Measurements from ENCODE around the gene MBTPS1.

GRCh38 chr16:84082110-84082509 is 34.6 kb downstream of the MBTPS1 start:
- no peak for TF ChIP-seq CTCF (IDR thresholded peaks at IDR 0.05)
- no peak for TF ChIP-seq POLR2A (IDR thresholded peaks at IDR 0.05)
- TF ChIP-seq EP300 (IDR thresholded peaks at IDR 0.05) = no peak

Data from upper lobe of left lung (tissue), 4 donors.